Mucosa of rectum (tissue), 2 donors: Measurements from ENCODE around the gene PTPRQ.

Experiments
- H3K27ac ChIP-seq, 2 donors: one replicate each; pipeline ENCODE4 v1.7.0; 2013; ENCODE audit warnings: inconsistent platforms in 2 of 2, low read depth in 2 of 2, low read length in 2 of 2
- H3K27me3 ChIP-seq, 2 donors: one replicate each; pipeline ENCODE4 v1.7.0; 2013; ENCODE audit warnings: low read length in 2 of 2; ENCODE audit not compliant: control insufficient read depth in 2 of 2, insufficient read depth in 2 of 2
- H3K36me3 ChIP-seq, 2 donors: one replicate each; pipeline ENCODE4 v1.7.0; 2013; ENCODE audit warnings: low read length in 2 of 2; ENCODE audit not compliant: control insufficient read depth in 2 of 2, insufficient read depth in 2 of 2
- H3K4me1 ChIP-seq, 2 donors: one replicate each; pipeline ENCODE4 v1.7.0; 2013; ENCODE audit warnings: low read length in 2 of 2, mild to moderate bottlenecking in 1 of 2; ENCODE audit not compliant: control insufficient read depth in 2 of 2, insufficient read depth in 2 of 2
- H3K4me3 ChIP-seq, 2 donors: one replicate each; pipeline ENCODE4 v1.7.0; 2013; ENCODE audit warnings: low read length in 2 of 2
- H3K9ac ChIP-seq, 2 donors: one replicate each; pipeline ENCODE4 v1.7.0; 2013; ENCODE audit warnings: low read length in 2 of 2, low read depth in 1 of 2, mild to moderate bottlenecking in 1 of 2
- H3K9me3 ChIP-seq, 2 donors: one replicate each; pipeline ENCODE4 v1.7.0; 2013; ENCODE audit warnings: low read length in 2 of 2; ENCODE audit not compliant: control insufficient read depth in 2 of 2
- donor health status: healthy.
- donor health status: Normal muscosa, but diverticular disease.

PTPRQ gene

GRCh38 chr12:80708259-80708974 lies 264.4 kb downstream of the PTPRQ start:
- Histone ChIP-seq H3K9ac (no peak overlapping the region), H3K27me3 (peaks cover 0 to 5% of the 10 kb centered on the region in 2 donors), H3K4me1 (no peaks in the 10 kb centered on the region), H3K27ac (no peak overlapping the region), H3K9me3 (no peaks in the 10 kb centered on the region), H3K4me3 (no peak overlapping the region), H3K36me3 (no peaks in the 10 kb centered on the region)

- Histone ChIP-seq H3K27ac (no peak overlapping the region), H3K27me3 (peaks cover 0 to 5% of the 10 kb centered on the region in 2 donors), H3K4me3 (no peak overlapping the region), H3K36me3 (no peaks in the 10 kb centered on the region), H3K4me1 (no peaks in the 10 kb centered on the region), H3K9me3 (no peaks in the 10 kb centered on the region), H3K9ac (no peak overlapping the region)
Observed at GRCh38 chr12:80708975-80709328, 264.9 kb downstream of the PTPRQ start.

GRCh38 chr12:80709811-80710726 lies 266.0 kb downstream of the PTPRQ start:
- Histone ChIP-seq H3K36me3 (no peaks in the 10 kb centered on the region), H3K9ac (no peak overlapping the region), H3K27me3 (peaks cover 0 to 8% of the 10 kb centered on the region in 2 donors), H3K9me3 (no peaks in the 10 kb centered on the region), H3K4me3 (no peak overlapping the region), H3K4me1 (no peaks in the 10 kb centered on the region), H3K27ac (no peak overlapping the region)

- Histone ChIP-seq H3K36me3 (no peaks in the 10 kb centered on the region), H3K9ac (no peak overlapping the region), H3K27ac (no peak overlapping the region), H3K27me3 (peaks cover 0 to 12% of the 10 kb centered on the region in 2 donors), H3K9me3 (no peaks in the 10 kb centered on the region), H3K4me1 (no peaks in the 10 kb centered on the region), H3K4me3 (no peak overlapping the region)
Observed at GRCh38 chr12:80710727-80711449, 266.9 kb downstream of the PTPRQ start.

- Histone ChIP-seq H3K4me3 (no peak overlapping the region), H3K27me3 (peaks cover 0 to 14% of the 10 kb centered on the region in 2 donors), H3K9me3 (no peaks in the 10 kb centered on the region), H3K27ac (no peak overlapping the region), H3K4me1 (no peaks in the 10 kb centered on the region), H3K36me3 (no peaks in the 10 kb centered on the region), H3K9ac (no peak overlapping the region)
Observed at GRCh38 chr12:80711866-80712265, 267.8 kb downstream of the PTPRQ start.

- Histone ChIP-seq H3K27me3 (peaks cover 0 to 14% of the 10 kb centered on the region in 2 donors), H3K9me3 (no peaks in the 10 kb centered on the region), H3K27ac (no peak overlapping the region), H3K4me1 (no peaks in the 10 kb centered on the region), H3K9ac (no peak overlapping the region), H3K4me3 (no peak overlapping the region), H3K36me3 (no peaks in the 10 kb centered on the region)
Observed at GRCh38 chr12:80712866-80713265, 268.8 kb downstream of the PTPRQ start.

GRCh38 chr12:80713419-80713818 lies 269.4 kb downstream of the PTPRQ start:
- Histone ChIP-seq H3K27me3 (peaks cover 0 to 14% of the 10 kb centered on the region in 2 donors), H3K4me3 (no peak overlapping the region), H3K9ac (no peak overlapping the region), H3K36me3 (no peaks in the 10 kb centered on the region), H3K27ac (no peak overlapping the region), H3K4me1 (no peaks in the 10 kb centered on the region), H3K9me3 (no peaks in the 10 kb centered on the region)

- Histone ChIP-seq H3K9ac (no peak overlapping the region), H3K4me3 (no peak overlapping the region), H3K36me3 (no peaks in the 10 kb centered on the region), H3K4me1 (no peaks in the 10 kb centered on the region), H3K27me3 (peaks cover 0 to 9% of the 10 kb centered on the region in 2 donors), H3K9me3 (no peaks in the 10 kb centered on the region), H3K27ac (no peak overlapping the region)
Observed at GRCh38 chr12:80714055-80714454, 270.0 kb downstream of the PTPRQ start.

GRCh38 chr12:80714846-80715245 lies 270.8 kb downstream of the PTPRQ start:
- H3K9me3 ChIP-seq, result no peaks in the 10 kb centered on the region
- no peak overlapping the region for H3K9ac ChIP-seq
- peaks cover 0 to 9% of the 10 kb centered on the region in 2 donors for H3K27me3 ChIP-seq

More at GRCh38 chr12:80714846-80715245, 270.8 kb downstream of the PTPRQ start:
- Histone ChIP-seq H3K27ac (no peak overlapping the region), H3K4me3 (no peak overlapping the region), H3K4me1 (no peaks in the 10 kb centered on the region), H3K36me3 (no peaks in the 10 kb centered on the region)
